Uterus (tissue), 2 donors: ENCODE measurements around the gene TFF3.

Source experiments
- POLR2A ChIP-seq, 2 donors: fragments of 450-650 bp; IDR thresholded peaks; one replicate each; pipeline ENCODE4 v1.6.1; 2016; ENCODE audit warnings: antibody characterized with exemption in 2 of 2, mild to moderate bottlenecking in 1 of 2, moderate library complexity in 1 of 2
- TF ChIP-seq, protein P1 (sequence below), 4 experiments: fragments of 200-600 bp in 2 of 4; fragments of 450-650 bp in 2 of 4; sonication (generic) in 2 of 4; IDR thresholded peaks; one replicate each; pipeline ENCODE4 v1.5.1; 2016 to 2019; ENCODE audit warnings: antibody characterized with exemption in 4 of 4, mild to moderate bottlenecking in 2 of 4, moderate library complexity in 1 of 4

DNA sequence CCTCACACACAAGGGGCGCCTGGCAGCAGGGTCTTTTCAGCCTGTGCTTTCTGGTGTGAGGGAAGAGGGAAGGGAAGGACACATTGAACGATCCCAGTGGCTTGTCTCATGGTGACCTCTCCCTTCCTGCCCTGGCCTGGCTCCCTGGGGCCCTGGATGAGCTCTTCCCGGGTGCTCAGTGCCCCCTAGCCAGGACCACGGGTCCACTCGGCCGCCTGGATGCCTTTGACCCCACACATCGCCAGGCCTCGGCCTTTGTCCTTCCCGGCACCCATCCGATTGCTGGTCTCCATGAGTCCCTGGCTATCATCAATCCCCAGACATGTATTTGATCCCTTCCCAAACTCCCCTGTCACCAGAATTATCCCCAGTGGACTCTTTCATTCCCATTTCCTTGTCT lies 6.0 kb upstream of the TFF3 start:
- TF ChIP-seq, protein P1, sequence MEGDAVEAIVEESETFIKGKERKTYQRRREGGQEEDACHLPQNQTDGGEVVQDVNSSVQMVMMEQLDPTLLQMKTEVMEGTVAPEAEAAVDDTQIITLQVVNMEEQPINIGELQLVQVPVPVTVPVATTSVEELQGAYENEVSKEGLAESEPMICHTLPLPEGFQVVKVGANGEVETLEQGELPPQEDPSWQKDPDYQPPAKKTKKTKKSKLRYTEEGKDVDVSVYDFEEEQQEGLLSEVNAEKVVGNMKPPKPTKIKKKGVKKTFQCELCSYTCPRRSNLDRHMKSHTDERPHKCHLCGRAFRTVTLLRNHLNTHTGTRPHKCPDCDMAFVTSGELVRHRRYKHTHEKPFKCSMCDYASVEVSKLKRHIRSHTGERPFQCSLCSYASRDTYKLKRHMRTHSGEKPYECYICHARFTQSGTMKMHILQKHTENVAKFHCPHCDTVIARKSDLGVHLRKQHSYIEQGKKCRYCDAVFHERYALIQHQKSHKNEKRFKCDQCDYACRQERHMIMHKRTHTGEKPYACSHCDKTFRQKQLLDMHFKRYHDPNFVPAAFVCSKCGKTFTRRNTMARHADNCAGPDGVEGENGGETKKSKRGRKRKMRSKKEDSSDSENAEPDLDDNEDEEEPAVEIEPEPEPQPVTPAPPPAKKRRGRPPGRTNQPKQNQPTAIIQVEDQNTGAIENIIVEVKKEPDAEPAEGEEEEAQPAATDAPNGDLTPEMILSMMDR (IDR thresholded peaks at IDR 0.05) = no peak
- no peak for TF ChIP-seq POLR2A (IDR thresholded peaks at IDR 0.05)
